ENCODE results near the gene LBHD1. TPM values are rescaled to one million over a fixed set of nuclear protein-coding genes. Genes with fewer than 3 reads are reported as not detected.
"Not testable (repeated sequence)": the region's sequence is repeated elsewhere in the genome, so short reads cannot be mapped to it uniquely, and the experiment has no call there.

Gene LBHD1
- total RNA-seq, 1 donor from 2014 or later = 1.1 TPM

- no peak for FAIRE-seq
- no peaks in the 10 kb centered on the region for H3K27me3 ChIP-seq (ENCODE audit: control insufficient read depth, insufficient read depth, low read length)
- no peak for TF ChIP-seq CTCF (IDR thresholded peaks at IDR 0.05; ENCODE audit: insufficient read depth, low read length, severe bottlenecking)
- DNase-seq (ENCODE audit: low read depth) = no peak
- peak overlapping the region; percentile 5 for H3K4me3 ChIP-seq (ENCODE audit: low read depth, low read length)
- peaks cover 16% of the 10 kb centered on the region for H3K36me3 ChIP-seq (ENCODE audit: control insufficient read depth, insufficient read depth, low read length)
Measured at GRCh38 chr11:62622476-62623089, 49.5 kb downstream of the LBHD1 start.

GRCh38 chr11:62621567-62622470 lies 50.2 kb downstream of the LBHD1 start, which contains the start of gene B3GAT3:
Gene B3GAT3, minus strand, starts transcription at chr11:62621986. Its CDS starts 39 bp downstream, at chr11:62621947.
- FAIRE-seq (no peak), DNase-seq (ENCODE audit: low read depth) (peak; percentile 97)
- H3K27me3 ChIP-seq (ENCODE audit: control insufficient read depth, insufficient read depth, low read length) = no peaks in the 10 kb centered on the region
- no peak for TF ChIP-seq CTCF (IDR thresholded peaks at IDR 0.05; ENCODE audit: insufficient read depth, low read length, severe bottlenecking)
- peaks cover 16% of the 10 kb centered on the region for H3K36me3 ChIP-seq (ENCODE audit: control insufficient read depth, insufficient read depth, low read length)
- H3K4me3 ChIP-seq (ENCODE audit: low read depth, low read length) = peak within 1 kb of the TSS; percentile 68

DNA sequence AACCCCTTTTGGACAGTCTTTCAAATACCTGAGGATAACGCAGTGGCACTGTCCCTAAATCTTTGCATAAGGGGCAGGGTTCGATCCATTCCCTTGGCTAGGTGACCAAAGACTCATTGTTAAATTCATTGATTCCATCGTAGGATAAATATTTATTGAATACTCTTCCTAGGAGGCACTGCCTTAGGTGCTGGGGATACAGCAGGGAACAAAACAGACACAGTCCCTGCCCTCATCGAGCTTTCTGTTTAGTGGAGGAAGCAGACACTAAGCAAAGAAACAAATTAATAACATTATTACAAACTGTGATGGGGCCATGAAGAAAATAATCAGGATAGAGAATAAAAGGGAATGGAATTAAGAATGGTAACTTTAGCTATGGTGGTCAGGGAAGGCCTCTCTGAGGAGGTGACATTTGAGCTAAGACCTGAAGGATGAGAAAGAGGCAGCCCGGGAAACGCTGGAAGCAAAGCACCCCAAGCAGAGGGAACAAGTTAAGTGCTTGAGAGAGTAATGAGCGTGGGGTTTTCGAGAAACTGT lies 51.0 kb downstream of the LBHD1 start:
- H3K27me3 ChIP-seq (ENCODE audit: control insufficient read depth, insufficient read depth, low read length) = no peaks in the 10 kb centered on the region

DNA sequence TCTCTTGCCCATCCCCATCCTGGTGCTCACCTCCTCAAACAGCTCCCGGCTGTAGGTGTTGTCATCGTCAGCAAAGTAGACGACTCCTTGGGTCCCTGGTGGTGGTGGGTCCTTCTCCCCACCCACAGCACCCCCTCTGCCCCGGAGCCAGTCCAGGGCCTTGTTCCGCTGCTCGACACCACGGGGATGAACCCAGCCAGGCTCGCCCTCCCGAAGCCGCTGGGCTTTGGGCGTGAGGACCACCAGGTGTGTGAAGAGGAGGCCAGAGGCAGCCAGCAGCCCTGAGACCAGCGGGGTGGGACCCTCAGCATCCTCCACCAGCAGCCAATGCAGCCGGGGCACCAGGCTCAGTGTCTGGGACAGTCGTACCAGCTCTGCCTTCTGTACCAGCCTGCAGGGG lies 55.1 kb downstream of the LBHD1 start:
- not testable (repeated sequence) for H3K4me3 ChIP-seq (ENCODE audit: low read depth, low read length); H3K36me3 ChIP-seq (ENCODE audit: control insufficient read depth, insufficient read depth, low read length); DNase-seq (ENCODE audit: low read depth); FAIRE-seq; H3K27me3 ChIP-seq (ENCODE audit: control insufficient read depth, insufficient read depth, low read length)

More for the DNA sequence above, 51.0 kb downstream of the LBHD1 start:
- DNase-seq (ENCODE audit: low read depth) (no peak), FAIRE-seq (no peak)
- Histone ChIP-seq H3K4me3 (ENCODE audit: low read depth, low read length) (peak overlapping the region; percentile 68), H3K36me3 (ENCODE audit: control insufficient read depth, insufficient read depth, low read length) (peaks cover 14% of the 10 kb centered on the region)
- no peak for TF ChIP-seq CTCF (IDR thresholded peaks at IDR 0.05; ENCODE audit: insufficient read depth, low read length, severe bottlenecking)

GRCh38 chr11:62615521-62615920 lies 56.5 kb downstream of the LBHD1 start:
- H3K36me3 ChIP-seq (ENCODE audit: control insufficient read depth, insufficient read depth, low read length) = peaks cover 8% of the 10 kb centered on the region
- no peak overlapping the region for H3K4me3 ChIP-seq (ENCODE audit: low read depth, low read length)
- H3K27me3 ChIP-seq (ENCODE audit: control insufficient read depth, insufficient read depth, low read length) = no peaks in the 10 kb centered on the region
- no peak for DNase-seq (ENCODE audit: low read depth)
- FAIRE-seq = no peak
- no peak for TF ChIP-seq CTCF (IDR thresholded peaks at IDR 0.05; ENCODE audit: insufficient read depth, low read length, severe bottlenecking)

- Histone ChIP-seq H3K27me3 (ENCODE audit: control insufficient read depth, insufficient read depth, low read length) (no peaks in the 10 kb centered on the region), H3K36me3 (ENCODE audit: control insufficient read depth, insufficient read depth, low read length) (peaks cover 10% of the 10 kb centered on the region), H3K4me3 (ENCODE audit: low read depth, low read length) (no peak overlapping the region)
- DNase-seq (ENCODE audit: low read depth) (peak; percentile 73), FAIRE-seq (peak; percentile 84)
- no peak for TF ChIP-seq CTCF (IDR thresholded peaks at IDR 0.05; ENCODE audit: insufficient read depth, low read length, severe bottlenecking)
Measured at GRCh38 chr11:62614275-62614674, 57.8 kb downstream of the LBHD1 start.

Measured in bronchial epithelial cell (primary cell).